Stimulated activated CD4-positive, alpha-beta T cell treated with anti-CD3 and anti-CD28 coated beads, Interleukin-12 subunit alpha, Interleukin-12 subunit beta, amount 100 ng/mL, for 48 hours (primary cell): Measurements from ENCODE around the gene KPNA1.
A peak's percentile ranks its signal among the peaks of the same experiment; 100 is the strongest.

Experiments
- DNase-seq, 3 donors: peaks; one replicate each; pipeline ENCODE4 v3.0.0-alpha.2; 2020; ENCODE audit warnings: low read depth in 2 of 3, low spot score in 1 of 3

KPNA1 gene

DNA sequence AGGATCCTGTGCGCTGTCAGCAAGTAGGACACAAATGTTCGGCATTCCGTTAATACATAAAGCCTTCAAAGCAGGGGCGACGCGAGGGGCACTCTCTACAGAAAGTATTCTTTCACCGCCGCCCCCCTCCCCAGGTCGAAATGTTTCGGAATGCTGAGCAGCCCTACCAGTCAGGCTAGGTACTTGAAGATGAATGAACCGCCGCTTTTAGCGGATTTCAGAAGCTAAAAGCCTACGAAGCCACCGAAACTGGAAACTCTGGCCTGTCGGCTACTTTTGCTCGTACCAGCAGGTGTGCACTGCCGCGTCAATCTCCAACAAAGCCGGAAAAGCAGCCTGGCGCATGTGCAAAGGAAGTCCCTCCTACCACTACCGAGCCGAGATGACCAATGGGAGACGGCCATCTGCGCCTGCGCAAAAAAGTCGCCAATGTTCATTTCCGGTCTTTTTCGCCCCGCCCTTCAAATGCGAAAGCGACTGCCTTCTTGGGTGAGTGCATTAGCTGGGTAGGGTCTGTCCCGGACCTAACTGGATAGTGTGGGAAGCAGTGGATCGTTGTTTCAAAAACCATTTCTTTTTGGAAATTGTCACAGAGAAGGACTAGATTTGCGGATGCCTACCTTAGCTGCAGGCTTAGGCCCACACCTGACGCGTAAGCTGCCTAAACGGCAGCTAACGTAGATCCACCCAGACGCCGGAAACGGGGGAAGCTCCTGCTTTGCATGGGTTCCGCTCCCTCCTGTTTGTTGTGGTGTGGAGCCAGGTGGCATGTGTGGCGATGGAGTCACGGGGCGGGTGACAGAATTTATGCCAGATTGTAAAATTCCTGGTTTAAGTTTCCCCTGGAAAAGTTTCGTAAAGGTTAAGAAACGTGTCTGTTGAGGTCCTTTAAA, 98.7 kb downstream of the KPNA1 start, which contains the start of gene WDR5B:
Gene WDR5B (minus strand): TSS at position 301 of the 893 bp plus-strand sequence. CDS start 534 bp downstream, outside the sequence.
- DNase-seq, result peak; percentile 96 to 99 (median 98)

- peak; percentile 28 to 34 (median 29) for DNase-seq
These were observed 99.5 kb downstream of the KPNA1 start for GRCh38 chr3:122415104-122415744.

DNA sequence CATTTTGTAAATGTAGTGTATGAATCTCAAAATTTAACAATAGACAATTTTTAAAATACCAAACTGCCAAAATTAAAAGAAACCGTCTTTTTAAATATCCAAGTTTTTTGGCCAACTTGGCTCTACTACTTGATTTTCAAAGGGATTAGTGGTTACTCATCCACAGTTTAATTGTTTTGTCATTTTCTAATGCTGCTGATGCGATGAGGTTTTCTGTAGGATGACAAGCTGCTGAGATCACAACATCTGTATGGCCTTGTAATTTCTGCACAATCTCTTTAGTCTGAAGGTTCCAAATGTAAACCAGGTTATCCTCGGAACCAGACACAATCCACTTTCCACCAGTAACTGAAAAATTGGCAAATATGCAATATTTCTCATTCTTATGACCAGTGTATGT, 100.3 kb downstream of the KPNA1 start:
- no peak for DNase-seq

DNA sequence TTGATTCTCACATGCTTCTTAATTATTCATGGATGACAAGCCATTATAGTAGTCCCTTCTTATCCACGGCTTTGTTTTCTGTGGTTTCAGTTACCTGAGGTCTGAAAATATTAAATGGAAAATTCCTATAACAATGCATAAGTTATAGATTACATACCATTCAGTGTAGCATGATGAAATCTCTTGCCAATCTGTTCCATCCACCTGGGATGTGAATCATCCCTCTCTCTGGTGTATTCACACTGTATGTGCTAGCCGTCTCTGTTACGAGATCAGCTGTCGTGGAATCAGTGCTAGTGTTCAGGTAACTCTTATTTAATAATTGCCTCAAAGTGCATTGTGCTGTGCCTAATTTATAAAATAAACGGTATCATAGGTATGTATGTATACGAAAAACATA, 104.1 kb downstream of the KPNA1 start:
- no peak for DNase-seq

DNA sequence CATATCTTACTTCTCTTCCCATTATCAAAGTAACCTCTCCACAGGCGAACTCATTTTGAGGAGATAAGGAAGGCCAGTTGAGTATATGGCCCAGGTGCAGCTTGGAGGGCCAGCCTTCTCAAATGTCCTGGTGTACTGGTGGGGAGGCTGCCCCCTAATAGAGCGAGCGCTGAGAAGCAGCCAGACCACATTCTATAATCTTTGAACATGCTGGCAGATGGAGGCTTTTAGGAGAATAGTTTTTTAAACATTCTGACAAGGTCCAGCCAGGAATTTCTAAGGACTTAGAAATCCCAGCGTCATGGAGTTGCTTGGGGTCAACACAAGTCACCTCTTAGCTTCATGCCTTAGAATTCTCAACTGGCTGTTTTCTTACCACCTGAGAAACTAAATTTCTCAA, 104.6 kb downstream of the KPNA1 start:
- no peak for DNase-seq

GRCh38 chr3:122409446-122409845, 105.3 kb downstream of the KPNA1 start:
- no peak for DNase-seq

GRCh38 chr3:122407946-122408345, 106.8 kb downstream of the KPNA1 start:
- DNase-seq, result no peak

DNA sequence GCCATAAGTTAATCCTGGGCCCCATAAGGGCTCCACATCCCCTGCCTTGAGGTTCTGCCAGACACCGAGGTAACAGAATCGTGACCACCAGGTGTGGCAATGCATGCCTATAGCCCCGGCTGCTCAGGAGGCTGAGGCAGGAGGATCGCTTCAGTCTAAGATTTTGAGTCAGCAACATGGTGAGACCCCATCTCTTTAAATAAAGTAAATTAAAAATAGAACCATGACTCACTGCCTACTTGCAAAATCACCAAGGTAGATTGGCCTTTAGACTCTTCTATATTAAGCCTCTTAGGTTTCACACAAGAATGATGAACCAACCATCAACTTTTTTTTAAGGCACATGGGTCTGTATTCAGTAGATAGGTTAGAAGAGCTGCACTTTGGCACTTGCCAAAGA, 108.5 kb downstream of the KPNA1 start:
- no peak for DNase-seq

GRCh38 chr3:122405015-122405414, 109.7 kb downstream of the KPNA1 start:
- no peak for DNase-seq

DNA sequence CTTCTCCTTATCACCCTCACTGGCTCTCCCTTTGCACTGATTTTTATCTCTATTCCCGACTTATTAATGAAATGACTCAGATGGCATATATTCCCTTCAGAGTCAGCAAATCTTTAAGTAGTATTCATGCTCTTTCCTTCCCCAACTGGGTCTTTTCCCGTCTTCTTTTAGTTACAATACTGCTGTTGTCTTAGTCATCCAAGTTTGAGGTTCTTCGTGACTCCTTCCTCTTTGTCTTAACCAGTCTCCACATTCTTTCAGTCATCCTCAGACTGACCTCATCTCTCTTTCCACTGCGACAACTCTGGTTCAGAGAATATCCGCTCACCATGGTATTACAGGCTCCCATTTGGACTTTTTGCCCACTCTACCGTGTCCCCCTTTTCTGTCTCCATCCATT, 111.2 kb downstream of the KPNA1 start:
- DNase-seq, result no peak

DNA sequence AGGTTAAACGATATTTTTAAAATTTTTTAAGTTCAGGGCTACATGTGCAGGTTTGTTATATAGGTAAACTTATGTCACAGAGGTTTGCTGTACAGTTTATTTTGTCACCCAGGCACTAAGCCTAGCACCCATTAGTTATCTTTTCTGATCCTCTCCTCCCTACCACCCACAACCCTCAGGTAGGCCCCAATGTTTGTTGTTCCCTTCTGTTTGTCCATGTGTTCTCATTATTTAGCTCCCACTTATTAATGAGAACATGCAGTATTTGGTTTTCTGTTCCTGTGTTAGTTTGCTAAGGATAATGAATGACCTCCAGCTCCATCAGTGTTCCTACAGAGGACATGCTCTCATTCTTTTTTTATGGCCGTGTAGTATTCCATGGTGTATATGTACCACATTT, 115.8 kb downstream of the KPNA1 start:
- no peak for DNase-seq

DNA sequence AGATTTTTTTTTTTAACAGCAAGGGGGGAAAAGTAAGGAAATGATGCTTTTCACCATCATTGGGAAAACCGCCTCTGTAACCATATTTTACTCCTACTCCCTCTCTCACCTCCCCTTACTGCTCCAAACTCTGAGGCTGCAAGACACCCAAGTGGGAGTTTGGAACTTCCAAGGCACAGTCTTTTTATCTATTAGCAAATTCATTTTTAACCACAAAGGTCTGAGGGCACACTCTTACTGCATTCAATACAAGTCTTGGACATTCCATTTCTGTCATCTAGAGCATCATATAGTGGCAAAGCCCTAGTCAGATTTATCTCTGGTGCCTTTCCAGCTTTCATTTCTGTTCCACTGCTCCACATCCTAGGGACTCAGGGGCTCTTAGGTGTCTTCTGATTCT, 117.5 kb downstream of the KPNA1 start:
- no peak for DNase-seq

GRCh38 chr3:122396511-122396910, 118.2 kb downstream of the KPNA1 start:
- no peak for DNase-seq

GRCh38 chr3:122395582-122395981, 119.2 kb downstream of the KPNA1 start:
- DNase-seq, result no peak

- no peak for DNase-seq
These were observed 120.6 kb downstream of the KPNA1 start for GRCh38 chr3:122394173-122394572.

DNA sequence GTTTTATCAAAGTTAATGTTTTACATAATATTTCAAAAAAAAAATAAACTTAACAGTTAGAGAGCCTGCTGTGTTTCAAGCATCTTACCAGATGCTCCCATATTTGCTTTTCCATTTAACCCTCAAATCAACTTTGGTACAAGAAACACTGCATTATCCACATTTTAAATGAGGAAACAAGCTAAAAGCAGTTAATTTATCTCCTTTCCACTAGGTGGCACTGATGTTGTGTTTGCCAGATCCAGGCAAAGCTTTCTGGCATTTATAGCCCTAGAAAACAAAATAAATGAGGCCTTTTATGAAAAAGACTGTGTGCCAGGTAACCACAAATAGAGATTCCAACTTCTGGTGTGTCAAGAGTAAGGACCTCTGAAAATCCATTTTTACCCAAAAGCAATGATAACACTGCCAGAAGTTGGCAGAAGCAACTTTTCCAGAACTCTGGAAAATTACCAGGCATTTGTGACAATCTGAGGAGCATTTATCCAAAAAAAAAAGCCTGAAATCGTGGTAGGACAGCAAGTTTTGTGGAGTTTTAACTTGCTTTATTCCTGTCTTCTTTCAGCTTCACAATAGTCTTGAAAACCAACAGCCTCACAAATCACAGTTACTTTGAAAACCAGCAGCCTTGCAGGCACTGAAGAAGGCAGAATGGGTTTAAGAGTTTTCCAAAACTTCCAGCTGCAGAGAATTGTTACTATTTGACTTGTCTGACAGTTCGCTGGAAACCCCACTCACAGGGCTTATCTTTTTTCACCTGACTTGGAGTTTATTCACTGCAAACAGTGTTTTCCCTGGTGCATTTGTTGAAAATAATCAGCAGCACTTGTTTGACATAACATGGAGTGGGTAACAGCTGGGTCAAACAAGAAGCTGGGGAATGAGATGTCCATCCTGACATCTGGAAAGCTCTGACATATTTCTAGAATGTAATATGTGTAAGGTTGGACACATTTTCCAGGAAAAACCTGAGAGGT, 121.6 kb downstream of the KPNA1 start:
- DNase-seq, result no peak

GRCh38 chr3:122391681-122392446, 122.9 kb downstream of the KPNA1 start:
- DNase-seq, result no peak

DNA sequence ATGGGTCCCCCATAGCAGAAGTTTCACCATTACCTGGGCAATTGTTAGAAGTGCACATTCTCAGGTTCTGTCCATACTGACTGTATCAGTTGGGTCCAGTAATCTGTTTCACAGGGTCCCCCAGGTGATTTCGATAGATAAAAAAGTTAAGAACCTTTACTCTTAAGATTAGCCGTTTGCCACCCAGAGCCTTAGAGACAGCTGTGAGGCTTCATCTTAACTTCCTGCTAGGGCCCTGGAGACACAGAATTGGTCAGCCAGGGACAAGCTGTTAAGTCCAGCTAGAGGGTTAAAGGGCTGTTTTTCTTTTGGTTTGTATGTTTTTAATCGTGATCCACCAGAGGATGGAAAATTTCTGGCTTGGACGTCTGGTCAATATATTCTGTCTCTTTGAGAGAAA, 124.1 kb downstream of the KPNA1 start:
- no peak for DNase-seq

DNA sequence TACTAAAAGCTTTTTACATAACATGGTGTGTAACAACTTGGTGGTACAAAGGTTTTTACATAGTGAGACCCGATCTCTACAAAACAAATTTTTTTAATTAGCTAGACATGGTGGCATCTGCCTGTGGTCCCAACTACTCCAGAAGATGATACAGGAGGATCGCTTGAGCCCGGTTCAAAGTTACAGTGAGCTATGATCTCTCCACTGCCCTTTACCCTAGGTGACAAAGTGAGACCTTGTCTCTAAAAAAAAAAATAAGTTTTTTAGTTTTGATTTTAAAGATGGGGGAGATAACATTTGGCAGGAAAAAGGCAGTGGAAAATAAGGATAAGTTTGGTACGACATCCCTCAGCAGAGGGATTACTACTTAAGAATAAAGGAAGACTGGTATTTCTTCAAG, 124.8 kb downstream of the KPNA1 start:
- DNase-seq, result no peak

DNA sequence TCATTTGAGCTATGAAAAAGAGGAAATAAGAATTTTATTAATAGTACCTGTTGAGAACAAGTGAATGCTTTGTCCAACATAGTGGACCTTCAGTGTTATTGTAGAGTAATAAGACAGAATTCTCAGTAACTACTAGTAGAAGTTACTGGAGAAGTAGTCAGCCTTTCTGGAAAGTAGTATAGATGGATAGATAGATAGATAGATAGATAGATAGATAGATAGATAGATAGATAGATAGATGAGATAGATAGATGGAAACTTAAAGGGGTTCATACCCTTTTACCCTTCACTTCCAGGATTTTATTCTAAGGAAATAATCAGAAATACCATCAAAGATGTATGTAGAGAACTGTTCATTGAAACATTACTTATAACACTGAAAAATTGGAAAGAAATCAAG, 125.5 kb downstream of the KPNA1 start:
- DNase-seq, result no peak

GRCh38 chr3:122387709-122388108, 127.0 kb downstream of the KPNA1 start:
- DNase-seq, result no peak
